Transverse colon (tissue), 4 donors: ENCODE measurements around the gene BNC1.

ENCODE experiments used
- EP300 ChIP-seq: sonication (generic); formaldehyde crosslinking; IDR thresholded peaks from one replicate; pipeline ENCODE4 v1.6.1; 2017; ENCODE audit warnings: antibody characterized with exemption, low read depth
- POLR2A ChIP-seq: fragments of 450-650 bp; IDR thresholded peaks from one replicate; pipeline ENCODE4 v1.6.1; 2016; ENCODE audit warnings: antibody characterized with exemption, mild to moderate bottlenecking, moderate library complexity
- POLR2AphosphoS5 ChIP-seq, 3 donors: sonication (generic); formaldehyde crosslinking; IDR thresholded peaks; one replicate each; pipeline ENCODE4 v1.6.1; 2016; ENCODE audit warnings: antibody characterized with exemption in 3 of 3
- TF ChIP-seq, protein P1 (sequence below), 5 experiments: fragments of 200-600 bp in 3 of 5; fragments of 450-650 bp in 2 of 5; sonication (generic) in 3 of 5; IDR thresholded peaks; 1 replicate in 2 of 5; 2 replicates in 3 of 5; pipeline ENCODE4 v1.5.1; 2016 to 2017; ENCODE audit warnings: antibody characterized with exemption in 5 of 5, inconsistent platforms in 3 of 5, mild to moderate bottlenecking in 2 of 5, moderate library complexity in 1 of 5

DNA sequence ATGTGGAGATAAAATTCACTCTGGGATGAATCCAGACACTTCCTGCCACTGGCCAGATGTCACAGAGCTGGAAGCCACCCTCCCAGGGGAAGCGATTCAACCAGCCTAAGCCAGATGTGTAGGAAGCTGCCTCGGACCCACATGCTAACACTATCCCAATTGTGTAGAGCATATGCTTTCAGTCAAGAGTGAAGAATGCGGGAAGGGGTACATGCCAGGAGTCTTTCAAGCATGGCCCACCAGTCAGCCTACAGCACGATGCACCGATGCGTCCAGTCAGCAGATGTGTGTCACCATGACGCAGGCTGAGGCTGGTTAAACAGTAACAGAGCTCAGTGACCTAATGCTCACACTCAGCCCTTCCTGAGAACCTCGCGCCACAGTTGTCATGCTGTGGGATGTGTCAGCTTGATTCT is 38.8 kb upstream of the BNC1 start:
- TF ChIP-seq POLR2A (no peak), EP300 (no peak), POLR2AphosphoS5 (IDR thresholded peaks at IDR 0.05) (no peak)
- TF ChIP-seq, protein P1, sequence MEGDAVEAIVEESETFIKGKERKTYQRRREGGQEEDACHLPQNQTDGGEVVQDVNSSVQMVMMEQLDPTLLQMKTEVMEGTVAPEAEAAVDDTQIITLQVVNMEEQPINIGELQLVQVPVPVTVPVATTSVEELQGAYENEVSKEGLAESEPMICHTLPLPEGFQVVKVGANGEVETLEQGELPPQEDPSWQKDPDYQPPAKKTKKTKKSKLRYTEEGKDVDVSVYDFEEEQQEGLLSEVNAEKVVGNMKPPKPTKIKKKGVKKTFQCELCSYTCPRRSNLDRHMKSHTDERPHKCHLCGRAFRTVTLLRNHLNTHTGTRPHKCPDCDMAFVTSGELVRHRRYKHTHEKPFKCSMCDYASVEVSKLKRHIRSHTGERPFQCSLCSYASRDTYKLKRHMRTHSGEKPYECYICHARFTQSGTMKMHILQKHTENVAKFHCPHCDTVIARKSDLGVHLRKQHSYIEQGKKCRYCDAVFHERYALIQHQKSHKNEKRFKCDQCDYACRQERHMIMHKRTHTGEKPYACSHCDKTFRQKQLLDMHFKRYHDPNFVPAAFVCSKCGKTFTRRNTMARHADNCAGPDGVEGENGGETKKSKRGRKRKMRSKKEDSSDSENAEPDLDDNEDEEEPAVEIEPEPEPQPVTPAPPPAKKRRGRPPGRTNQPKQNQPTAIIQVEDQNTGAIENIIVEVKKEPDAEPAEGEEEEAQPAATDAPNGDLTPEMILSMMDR (IDR thresholded peaks at IDR 0.05): no peak
